Esophagus muscularis mucosa (tissue), 4 donors: Measurements from ENCODE around the gene SPSB3.

ENCODE experiments used
- EP300 ChIP-seq: sonication (generic); formaldehyde crosslinking; IDR thresholded peaks from one replicate; pipeline ENCODE4 v1.6.1; 2017; ENCODE audit warnings: antibody characterized with exemption
- POLR2A ChIP-seq: fragments of 450-650 bp; IDR thresholded peaks from one replicate; pipeline ENCODE4 v1.6.1; 2017; ENCODE audit warnings: antibody characterized with exemption, moderate library complexity, mild to moderate bottlenecking, low read depth
- TF ChIP-seq, protein P1 (sequence below), 3 experiments: fragments of 200-600 bp in 2 of 3; fragments of 450-650 bp in 1 of 3; sonication (generic) in 2 of 3; IDR thresholded peaks; one replicate each; pipeline ENCODE4 v1.5.1; 2017 to 2019; ENCODE audit warnings: antibody characterized with exemption in 3 of 3, mild to moderate bottlenecking in 2 of 3, moderate library complexity in 1 of 3

DNA sequence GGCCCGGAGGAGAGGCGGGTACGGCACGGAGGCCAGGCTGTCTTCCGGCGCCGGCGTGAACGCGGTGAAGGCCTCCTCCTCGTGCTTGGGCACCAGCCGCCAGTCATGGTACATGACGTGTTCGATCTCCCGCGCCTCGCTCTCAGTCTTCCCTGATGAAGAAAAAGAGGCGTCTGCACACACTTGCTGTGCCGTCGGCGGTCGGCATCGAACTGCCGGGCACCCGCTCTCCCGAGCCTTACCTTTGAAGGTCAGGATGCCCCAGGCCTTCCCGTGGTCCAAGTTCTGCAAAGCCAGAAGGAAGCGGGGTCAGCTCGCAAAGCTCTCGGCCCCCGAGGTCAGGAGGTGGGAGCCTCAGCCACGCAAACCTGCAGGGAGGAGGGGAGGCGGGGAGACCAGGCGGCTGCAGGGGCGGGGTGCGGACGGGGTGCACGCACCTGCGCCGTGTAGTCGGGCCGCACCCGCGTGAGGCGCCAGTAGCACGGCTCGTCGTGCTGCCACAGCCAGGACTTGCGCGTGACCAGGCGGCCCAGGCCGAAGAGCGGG is 9.9 kb downstream of the SPSB3 start, which contains the start of gene EME2:
- TF ChIP-seq, protein P1, sequence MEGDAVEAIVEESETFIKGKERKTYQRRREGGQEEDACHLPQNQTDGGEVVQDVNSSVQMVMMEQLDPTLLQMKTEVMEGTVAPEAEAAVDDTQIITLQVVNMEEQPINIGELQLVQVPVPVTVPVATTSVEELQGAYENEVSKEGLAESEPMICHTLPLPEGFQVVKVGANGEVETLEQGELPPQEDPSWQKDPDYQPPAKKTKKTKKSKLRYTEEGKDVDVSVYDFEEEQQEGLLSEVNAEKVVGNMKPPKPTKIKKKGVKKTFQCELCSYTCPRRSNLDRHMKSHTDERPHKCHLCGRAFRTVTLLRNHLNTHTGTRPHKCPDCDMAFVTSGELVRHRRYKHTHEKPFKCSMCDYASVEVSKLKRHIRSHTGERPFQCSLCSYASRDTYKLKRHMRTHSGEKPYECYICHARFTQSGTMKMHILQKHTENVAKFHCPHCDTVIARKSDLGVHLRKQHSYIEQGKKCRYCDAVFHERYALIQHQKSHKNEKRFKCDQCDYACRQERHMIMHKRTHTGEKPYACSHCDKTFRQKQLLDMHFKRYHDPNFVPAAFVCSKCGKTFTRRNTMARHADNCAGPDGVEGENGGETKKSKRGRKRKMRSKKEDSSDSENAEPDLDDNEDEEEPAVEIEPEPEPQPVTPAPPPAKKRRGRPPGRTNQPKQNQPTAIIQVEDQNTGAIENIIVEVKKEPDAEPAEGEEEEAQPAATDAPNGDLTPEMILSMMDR (IDR thresholded peaks at IDR 0.05): no peak
- TF ChIP-seq POLR2A: no peak
- no peak for TF ChIP-seq EP300
